Smooth muscle cell (in vitro differentiated cells): ENCODE data around the gene ZBTB47. TPM values are rescaled to one million over a fixed set of nuclear protein-coding genes. Genes with fewer than 3 reads are reported as not detected.

Experiments used
- DNase-seq: peaks from one replicate; lab custom pipeline; 2025; ENCODE audit not compliant: unreplicated experiment; lab: John Stamatoyannopoulos, UW
- H2AFZ ChIP-seq: fragments of 200-600 bp; sonication (generic); 2 replicates; pipeline ENCODE4 v1.6.0; 2016; ENCODE audit warnings: antibody characterized with exemption, low read depth, mild to moderate bottlenecking
- H3F3A ChIP-seq: fragments of 200-600 bp; sonication (generic); 2 replicates; pipeline ENCODE4 v1.6.0; 2017; ENCODE audit warnings: antibody characterized with exemption, low read depth
- H3K27ac ChIP-seq: fragments of 200-600 bp; sonication (generic); 2 replicates; pipeline ENCODE4 v1.5.1; 2016; ENCODE audit warnings: low read depth, mild to moderate bottlenecking
- H3K27me3 ChIP-seq: fragments of 200-600 bp; sonication (generic); 2 replicates; pipeline ENCODE4 v1.6.1; 2016; ENCODE audit warnings: low read depth, mild to moderate bottlenecking
- H3K36me3 ChIP-seq: fragments of 200-600 bp; sonication (generic); 2 replicates; pipeline ENCODE4 v1.5.1; 2016; ENCODE audit warnings: low read depth
- H3K4me1 ChIP-seq: fragments of 200-600 bp; sonication (generic); 2 replicates; pipeline ENCODE4 v1.5.1; 2016; ENCODE audit warnings: low read depth
- H3K4me2 ChIP-seq: fragments of 200-600 bp; sonication (generic); 2 replicates; pipeline ENCODE4 v1.6.0; 2016; ENCODE audit warnings: mild to moderate bottlenecking
- H3K4me3 ChIP-seq: fragments of 200-600 bp; sonication (generic); 2 replicates; pipeline ENCODE4 v1.5.1; 2016; ENCODE audit warnings: mild to moderate bottlenecking
- H3K79me2 ChIP-seq: fragments of 200-600 bp; sonication (generic); 2 replicates; pipeline ENCODE4 v1.6.0; 2016; ENCODE audit warnings: low read depth, mild to moderate bottlenecking
- H3K9ac ChIP-seq: fragments of 200-600 bp; sonication (generic); 2 replicates; pipeline ENCODE4 v1.6.0; 2016; ENCODE audit warnings: low read depth
- H3K9me3 ChIP-seq: fragments of 200-600 bp; sonication (generic); replicated peaks from 2 replicates; pipeline ENCODE4 v1.5.1; 2016; ENCODE audit warnings: low read depth
- H4K20me1 ChIP-seq: fragments of 200-600 bp; sonication (generic); 2 replicates; pipeline ENCODE4 v1.6.0; 2016; ENCODE audit warnings: low read depth
- CTCF ChIP-seq: fragments of 200-600 bp; sonication (generic); IDR thresholded peaks from 2 replicates; pipeline ENCODE4 v1.5.1; 2017; ENCODE audit warnings: borderline replicate concordance, mild to moderate bottlenecking, antibody characterized with exemption; ENCODE audit not compliant: insufficient read depth, poor library complexity, severe bottlenecking
- WGBS: methylation state at CpG from one replicate; pipeline ENCODE4 v1.1.7; 2016; ENCODE audit warnings: low lambda C conversion rate; 5-methylcytosine and 5-hydroxymethylcytosine counted together
- polyA plus RNA-seq: library from polyadenylated mRNA; unstranded; fragments of >200 nt; fragmentation: Nextera tagmentation; extraction: Ambion mirVana; gene quantifications from 2 replicates; pipeline ENCODE4 v1.2.1, GENCODE V29; 2016
- total RNA-seq: library from RNA; depleted of rRNA; stranded (reverse); fragments of >200 nt; gene quantifications from 2 replicates; pipeline ENCODE4 v1.2.3, GENCODE V29; 2014

The ZBTB47 gene
- total and polyA plus RNA-seq, 2 experiments from 2014 or later = 4.6 to 7.7 TPM

- TF ChIP-seq CTCF = no peak
- Histone ChIP-seq H3K4me2 (peak overlapping the region; percentile 93), H2AFZ (no peak overlapping the region), H3K9me3 (no peaks in the 10 kb centered on the region), H3K79me2 (peaks cover 11% of the 10 kb centered on the region), H3K4me3 (peak overlapping the region; percentile 83), H3K9ac (no peak overlapping the region), H3K4me1 (peaks cover 21% of the 10 kb centered on the region), H3K27ac (peak overlapping the region; percentile 80), H4K20me1 (peaks cover 58% of the 10 kb centered on the region), H3K36me3 (peaks cover 4% of the 10 kb centered on the region), H3K27me3 (no peaks in the 10 kb centered on the region), H3F3A (peaks cover 10% of the 10 kb centered on the region)
- 62% methylated on average over 3 of the region's 3 CpGs for WGBS
- DNase-seq = no peak
Observed at GRCh38 chr3:42653303-42653559, 266 bp upstream of the ZBTB47 start.

- DNase-seq = no peak
Observed at GRCh38 chr3:42654331-42655201, 1.1 kb downstream of the ZBTB47 start.

DNA sequence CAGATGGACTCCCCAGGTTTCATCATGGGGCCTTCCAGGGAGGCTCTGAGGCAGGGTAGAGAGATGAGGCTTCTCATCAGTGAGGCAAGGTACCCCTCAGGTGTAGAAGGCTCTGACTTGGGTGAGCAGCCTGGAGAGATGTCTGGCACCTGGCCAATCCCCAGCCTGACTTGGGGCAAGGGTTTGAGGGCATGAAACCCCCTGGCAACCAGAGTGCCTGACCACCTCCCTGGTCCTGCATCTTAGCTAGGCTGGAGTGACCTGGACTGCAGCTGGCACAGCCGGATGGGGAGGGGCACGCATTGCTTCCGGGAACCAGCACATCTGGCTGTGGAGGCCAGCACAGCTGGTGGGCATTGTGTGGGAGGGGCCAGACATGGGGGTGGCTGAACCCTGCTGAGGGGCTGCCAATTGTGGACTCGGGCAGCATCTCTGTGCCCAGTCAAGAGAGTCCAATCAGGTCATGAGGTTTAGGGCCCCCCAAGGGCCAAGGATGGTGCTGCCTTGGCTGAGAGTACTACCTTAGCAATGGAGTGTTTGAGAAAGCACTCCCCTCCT lies 1.9 kb downstream of the ZBTB47 start:
- no peak overlapping the region for H3K9ac ChIP-seq

More at GRCh38 chr3:42654331-42655201, 1.1 kb downstream of the ZBTB47 start:
- peak overlapping the region; percentile 68 for H3K27ac ChIP-seq
- H3K4me1 ChIP-seq = peaks cover 21% of the 10 kb centered on the region
- H3K4me3 ChIP-seq = peak overlapping the region; percentile 83
- H3K9me3 ChIP-seq = no peaks in the 10 kb centered on the region
- peak overlapping the region; percentile 81 for H3K9ac ChIP-seq
- no peaks in the 10 kb centered on the region for H3K27me3 ChIP-seq
- H3K79me2 ChIP-seq = peaks cover 11% of the 10 kb centered on the region
- WGBS = under 1% methylated on average over 36 of the region's 94 CpGs
- peaks cover 4% of the 10 kb centered on the region for H3F3A ChIP-seq
- H3K36me3 ChIP-seq = no peaks in the 10 kb centered on the region
- peak overlapping the region; percentile 55 for H2AFZ ChIP-seq
- peaks cover 52% of the 10 kb centered on the region for H4K20me1 ChIP-seq
- TF ChIP-seq CTCF = no peak
- peak overlapping the region; percentile 97 for H3K4me2 ChIP-seq

More for the DNA sequence above, 1.9 kb downstream of the ZBTB47 start:
- H3K27ac ChIP-seq = peak overlapping the region; percentile 68
- no peak overlapping the region for H2AFZ ChIP-seq
- TF ChIP-seq CTCF = no peak
- H3K4me1 ChIP-seq = peaks cover 21% of the 10 kb centered on the region
- 62% methylated on average over 4 of the region's 4 CpGs for WGBS
- peaks cover 49% of the 10 kb centered on the region for H4K20me1 ChIP-seq
- H3K36me3 ChIP-seq = no peaks in the 10 kb centered on the region
- no peak for DNase-seq
- H3K79me2 ChIP-seq = peaks cover 11% of the 10 kb centered on the region
- H3K9me3 ChIP-seq = no peaks in the 10 kb centered on the region
- H3F3A ChIP-seq = peaks cover 4% of the 10 kb centered on the region
- H3K27me3 ChIP-seq = no peaks in the 10 kb centered on the region
- H3K4me3 ChIP-seq = peak overlapping the region; percentile 83
- H3K4me2 ChIP-seq = peak overlapping the region; percentile 97
